HepG2 (cell line): ENCODE results near the gene PIGL. TPM values are rescaled to one million over a fixed set of nuclear protein-coding genes. Genes with fewer than 3 reads are reported as not detected.

Source experiments
- ATAC-seq: fragments of 200-7000 bp; cut with Tn5 transposase; 3 replicates; pipeline ENCODE4 v1.9.1; 2020; ENCODE audit warnings: mild to moderate bottlenecking, moderate library complexity
- BruUV-seq: library from RNA; stranded (reverse); fragments of 400-500 nt; replicated peaks from 2 replicates; lab custom pipeline; 2021; lab: Mats Ljungman, UMichigan
- CTCF ChIA-PET: fragments of 300-600 bp; formaldehyde crosslinking; extraction: SDS; loops from one replicate; lab custom pipeline; 2021; ENCODE audit warnings: low total read pairs, inconsistent platforms, low intra/inter-chr PET ratio; lab: Yijun Ruan, JAX
- POLR2A ChIA-PET: fragments of 350-600 bp; sonication (Branson Sonifier 250); formaldehyde crosslinking; loops from one replicate; lab custom pipeline; 2020; ENCODE audit warnings: antibody characterized with exemption, inconsistent platforms; lab: Yijun Ruan, JAX
- DNase-seq: peaks from one replicate; pipeline ENCODE4 v3.0.0-alpha.2; 2015; ENCODE audit warnings: low spot score
- FAIRE-seq: peaks from 3 replicates; lab custom pipeline; 2011; peaks lifted over from hg19 to GRCh38; lab: Jason Lieb, UNC
- H2AFZ ChIP-seq: one replicate; pipeline ENCODE4 v1.6.1; 2011; ENCODE audit warnings: low read length, inconsistent platforms
- H3K27ac ChIP-seq: fragments of 300-600 bp; 3 replicates; pipeline ENCODE4 v1.8.0; 2011; ENCODE audit warnings: mixed run types, mild to moderate bottlenecking, mixed read lengths, low read length, inconsistent platforms; ENCODE audit not compliant: insufficient read depth; ENCODE audit errors: extremely low read length
- H3K27me3 ChIP-seq, 2 experiments: fragments of 200-600 bp in 1 of 2; 2 replicates in 1 of 2; 3 replicates in 1 of 2; pipeline versions ENCODE4 v1.6.0 to v1.8.0; 2011; ENCODE audit warnings: low read length in 2 of 2, mild to moderate bottlenecking in 2 of 2, moderate library complexity in 2 of 2, inconsistent platforms in 1 of 2; ENCODE audit not compliant: insufficient read depth in 2 of 2, control insufficient read depth in 1 of 2
- H3K36me3 ChIP-seq, 2 experiments: fragments of 200-600 bp in 1 of 2; replicated peaks in 1 of 2; 2 replicates in 1 of 2; 3 replicates in 1 of 2; pipeline versions ENCODE4 v1.5.1 to v1.8.0; 2011; ENCODE audit warnings: low read length in 2 of 2, inconsistent platforms in 1 of 2; ENCODE audit not compliant: insufficient read depth in 2 of 2, control insufficient read depth in 1 of 2
- H3K4me1 ChIP-seq: 2 replicates; pipeline ENCODE4 v1.5.1; 2012; ENCODE audit warnings: low read length, inconsistent platforms; ENCODE audit not compliant: insufficient read depth
- H3K4me2 ChIP-seq: 2 replicates; pipeline ENCODE4 v1.6.0; 2011; ENCODE audit warnings: low read depth, low read length, inconsistent platforms
- H3K4me3 ChIP-seq, 3 experiments: fragments of 200-600 bp in 1 of 3; sonication (generic), shearing (Covaris generic) in 1 of 3; replicated peaks in 1 of 3; 2 replicates each; pipeline ENCODE4 v1.5.1; 2011 to 2016; ENCODE audit warnings: low read length in 3 of 3, inconsistent platforms in 2 of 3, low read depth in 2 of 3, mild to moderate bottlenecking in 2 of 3, control low read depth in 1 of 3, mixed read lengths in 1 of 3; ENCODE audit not compliant: insufficient read depth in 1 of 3
- H3K79me2 ChIP-seq: one replicate; pipeline ENCODE4 v1.6.1; 2011; ENCODE audit warnings: low read length, inconsistent platforms; ENCODE audit not compliant: insufficient read depth
- H3K9ac ChIP-seq: 2 replicates; pipeline ENCODE4 v1.6.0; 2011; ENCODE audit warnings: mild to moderate bottlenecking, low read depth, low read length, inconsistent platforms; ENCODE audit not compliant: insufficient read depth
- H3K9me3 ChIP-seq: 2 replicates; pipeline ENCODE4 v1.5.1; 2012; ENCODE audit warnings: mild to moderate bottlenecking, low read length
- H4K20me1 ChIP-seq: 2 replicates; pipeline ENCODE4 v1.6.0; 2011; ENCODE audit warnings: inconsistent platforms, mild to moderate bottlenecking, low read length, moderate library complexity; ENCODE audit not compliant: insufficient read depth
- BHLHE40 ChIP-seq: IDR thresholded peaks from 2 replicates; pipeline ENCODE4 v1.6.1; 2011; ENCODE audit warnings: low read length, improper control_type of control experiment
- ELF4 ChIP-seq: sonication (generic); formaldehyde crosslinking; IDR thresholded peaks from 2 replicates; pipeline ENCODE4 v1.5.0; 2020; ENCODE audit warnings: missing genetic modification reagents, mild to moderate bottlenecking, moderate library complexity, borderline replicate concordance
- FIP1L1 ChIP-seq: fragments of 200-400 bp; formaldehyde crosslinking; IDR thresholded peaks from 2 replicates; pipeline ENCODE4 v1.6.1; 2018; ENCODE audit warnings: low read depth, mild to moderate bottlenecking, low read length, moderate library complexity, borderline replicate concordance; ENCODE audit not compliant: insufficient read depth
- IKZF5 ChIP-seq: IDR thresholded peaks from 2 replicates; pipeline ENCODE4 v1.6.1; 2018; ENCODE audit warnings: missing genetic modification reagents, mild to moderate bottlenecking, missing compliant biosample characterization
- MNT ChIP-seq: fragments of 450-650 bp; IDR thresholded peaks from 2 replicates; pipeline ENCODE4 v1.6.1; 2016
- NFYC ChIP-seq: IDR thresholded peaks from 2 replicates; pipeline ENCODE4 v1.6.1; 2016; ENCODE audit warnings: missing genetic modification reagents, missing compliant biosample characterization
- ZBTB37 ChIP-seq: sonication (generic); formaldehyde crosslinking; IDR thresholded peaks from 2 replicates; pipeline ENCODE4 v1.4.0; 2020; ENCODE audit warnings: mild to moderate bottlenecking, missing genetic modification reagents
- ZBTB40 ChIP-seq, 2 experiments: fragments of 450-650 bp in 1 of 2; sonication (generic) in 1 of 2; formaldehyde crosslinking in 1 of 2; IDR thresholded peaks; 2 replicates each; pipeline versions ENCODE4 v1.6.1 to v1.8.0; 2016 to 2022; ENCODE audit warnings: antibody characterized with exemption in 1 of 2, mild to moderate bottlenecking in 1 of 2, missing genetic modification reagents in 1 of 2
- ZNF333 ChIP-seq: sonication (generic); formaldehyde crosslinking; IDR thresholded peaks from 2 replicates; pipeline ENCODE4 v1.4.0; 2020; ENCODE audit warnings: mild to moderate bottlenecking, missing genetic modification reagents, borderline replicate concordance
- ZNF496 ChIP-seq: sonication (generic); formaldehyde crosslinking; IDR thresholded peaks from 2 replicates; pipeline ENCODE4 v1.8.1; 2023; ENCODE audit warnings: mild to moderate bottlenecking, moderate library complexity, missing genetic modification reagents; ENCODE audit not compliant: insufficient replicate concordance
- ZSCAN12 ChIP-seq: sonication (generic); formaldehyde crosslinking; IDR thresholded peaks from 2 replicates; pipeline ENCODE4 v1.9.0; 2021; ENCODE audit warnings: mild to moderate bottlenecking, missing genetic modification reagents
- WGBS: methylation state at CpG from one replicate; pipeline ENCODE4 v1.1.6; 2017; ENCODE audit warnings: low lambda C conversion rate; 5-methylcytosine and 5-hydroxymethylcytosine counted together
- in situ Hi-C: cut with HindIII; loops from 2 replicates; pipeline ENCODE4 v1.10.0; 2017; ENCODE audit warnings: low pct_unique_long_range_greater_than_20kb; ENCODE audit not compliant: extremely low pct_ligation_motif_present
- intact Hi-C: fragments of 100-400 bp; cut with micrococcal nuclease; formaldehyde crosslinking; loops from one replicate; pipeline ENCODE4 v1.10.0; 2022; ENCODE audit not compliant: unreplicated experiment
- polyA plus RNA-seq, 8 experiments: library from polyadenylated mRNA; depleted of rRNA in 3 of 8; stranded (reverse) in 7 of 8; unstranded in 1 of 8; fragments of >200 nt; fragmentation: Illumina TruSeq in 4 of 8; extraction: Trizol in 4 of 8; gene quantifications; 2 replicates each; pipeline versions ENCODE4 v1.2.1 to v1.2.3, GENCODE V29; 2011 to 2016; ENCODE audit warnings: low read depth in 4 of 8, missing spikeins in 1 of 8, mixed read lengths in 1 of 8; ENCODE audit not compliant: insufficient read depth in 1 of 8
- total RNA-seq, 5 experiments: library from RNA; depleted of rRNA; stranded (reverse); fragments of >200 nt; fragmentation: Illumina TruSeq; extraction: Trizol; gene quantifications; 2 replicates each; pipeline ENCODE4 v1.2.3, GENCODE V29; 2016; ENCODE audit warnings: low read depth in 1 of 5

Gene PIGL
- total and polyA plus RNA-seq, 2 of the 13 experiments (the other 11 are each of a cell fraction or from before 2014, with no cell fraction given): 28.5 to 63.8 TPM

- no peak for FAIRE-seq
- 100% methylated on average over 2 of the region's 2 CpGs for WGBS
- TF ChIP-seq ZSCAN12 (CRISPR knock-in tag) (no peak), IKZF5 (CRISPR knock-in tag) (no peak), FIP1L1 (no peak), ZBTB40 (IDR thresholded peaks at IDR 0.05) (no peak), ZBTB40 (CRISPR knock-in tag; IDR thresholded peaks at IDR 0.05) (no peak), ZNF333 (CRISPR knock-in tag) (no peak), ZBTB37 (CRISPR knock-in tag) (no peak), ZNF496 (no peak), NFYC (CRISPR knock-in tag) (no peak), BHLHE40 (no peak), MNT (no peak), ELF4 (no peak)
Measured at GRCh38 chr17:16269658-16270057, 52.6 kb downstream of the PIGL start.

More at GRCh38 chr17:16269658-16270057, 52.6 kb downstream of the PIGL start:
- Histone ChIP-seq H3K9me3 (no peaks in the 10 kb centered on the region), H2AFZ (no peak overlapping the region), H3K79me2 (no peaks in the 10 kb centered on the region), H3K27me3 (no peaks in the 10 kb centered on the region), H3K4me2 (no peak overlapping the region), H3K9ac (no peak overlapping the region), H3K4me3 (no peak overlapping the region), H3K4me1 (no peaks in the 10 kb centered on the region; the same call in 1 of the 2 replicates), H4K20me1 (no peaks in the 10 kb centered on the region), H3K27ac (no peak overlapping the region), H3K36me3 (no peaks in the 10 kb centered on the region)
- DNase-seq (no peak), ATAC-seq (no peak)
- in situ Hi-C loops (no loop called here), intact Hi-C loops (no loop called here)
- no TSS peak for BruUV-seq
- CTCF ChIA-PET: no interaction called here
- POLR2A ChIA-PET: interaction anchor here (1.7 kb wide), 1 partner anchor 53 kb away, joined by 3 read pairs; the partner anchor contains the start of gene PIGL
